ENCODE data around the gene ACMSD.
"Not testable (repeated sequence)": the region's sequence is repeated elsewhere in the genome, so short reads cannot be mapped to it uniquely, and the experiment has no call there.

The ACMSD gene

GRCh38 chr2:134900151-134900550, 61.7 kb downstream of the ACMSD start:
- H3K4me3 ChIP-seq (ENCODE audit: low read length) = no peak overlapping the region
- DNase-seq (ENCODE audit: low read depth) = peak; percentile 42
- no peak for TF ChIP-seq CTCF (IDR thresholded peaks at IDR 0.05; ENCODE audit: insufficient read depth, low read depth, low read length, missing control alignments)

GRCh38 chr2:134903701-134904100, 65.3 kb downstream of the ACMSD start:
- not testable (repeated sequence) for DNase-seq (ENCODE audit: low read depth); H3K4me3 ChIP-seq (ENCODE audit: low read length)

- H3K4me3 ChIP-seq (ENCODE audit: low read length) = no peak overlapping the region
- DNase-seq (ENCODE audit: low read depth) = no peak
- TF ChIP-seq CTCF (IDR thresholded peaks at IDR 0.05; ENCODE audit: insufficient read depth, low read depth, low read length, missing control alignments) = no peak
Observed at GRCh38 chr2:134905168-134905567, 66.8 kb downstream of the ACMSD start.

GRCh38 chr2:134906726-134907125, 68.3 kb downstream of the ACMSD start:
- no peak overlapping the region for H3K4me3 ChIP-seq (ENCODE audit: low read length)
- TF ChIP-seq CTCF (IDR thresholded peaks at IDR 0.05; ENCODE audit: insufficient read depth, low read depth, low read length, missing control alignments) = no peak
- no peak for DNase-seq (ENCODE audit: low read depth)

GRCh38 chr2:134907441-134908116, 69.2 kb downstream of the ACMSD start:
- not testable (repeated sequence) for DNase-seq (ENCODE audit: low read depth); H3K4me3 ChIP-seq (ENCODE audit: low read length)

- H3K4me3 ChIP-seq (ENCODE audit: low read length) = no peak overlapping the region
- no peak for TF ChIP-seq CTCF (IDR thresholded peaks at IDR 0.05; ENCODE audit: insufficient read depth, low read depth, low read length, missing control alignments)
- no peak for DNase-seq (ENCODE audit: low read depth)
Observed at GRCh38 chr2:134910763-134911399, 72.5 kb downstream of the ACMSD start.

GRCh38 chr2:134911400-134911785, 73.0 kb downstream of the ACMSD start:
- no peak overlapping the region for H3K4me3 ChIP-seq (ENCODE audit: low read length)

More at GRCh38 chr2:134911400-134911785, 73.0 kb downstream of the ACMSD start:
- peak; percentile 47 for DNase-seq (ENCODE audit: low read depth)
- no peak for TF ChIP-seq CTCF (IDR thresholded peaks at IDR 0.05; ENCODE audit: insufficient read depth, low read depth, low read length, missing control alignments)
